Inflammatory macrophage treated with lipopolysaccharide for 4 hours (primary cell): ENCODE data around the gene NUDT6.

Source experiments
- DNase-seq: peaks from one replicate; pipeline ENCODE4 v3.0.0-alpha.2; 2020

NUDT6 gene

GRCh38 chr4:122912810-122913575, 9.4 kb downstream of the NUDT6 start:
- no peak for DNase-seq

- DNase-seq, result no peak
These were observed 10.8 kb downstream of the NUDT6 start for GRCh38 chr4:122911588-122911987.

GRCh38 chr4:122909683-122910082, 12.7 kb downstream of the NUDT6 start:
- DNase-seq, result no peak

GRCh38 chr4:122908223-122908622, 14.2 kb downstream of the NUDT6 start:
- DNase-seq, result no peak

- no peak for DNase-seq
These were observed 15.5 kb downstream of the NUDT6 start for GRCh38 chr4:122906859-122907305.

- DNase-seq, result no peak
These were observed 18.6 kb downstream of the NUDT6 start for GRCh38 chr4:122903766-122904288.

- no peak for DNase-seq
These were observed 21.0 kb downstream of the NUDT6 start for GRCh38 chr4:122901247-122902010.

GRCh38 chr4:122900314-122900713, 22.1 kb downstream of the NUDT6 start:
- no peak for DNase-seq

- no peak for DNase-seq
These were observed 22.7 kb downstream of the NUDT6 start for GRCh38 chr4:122899682-122900081.

- DNase-seq, result no peak
These were observed 23.8 kb downstream of the NUDT6 start for GRCh38 chr4:122898370-122899150.

- DNase-seq, result no peak
These were observed 26.1 kb downstream of the NUDT6 start for GRCh38 chr4:122896270-122896669.

- DNase-seq, result no peak
These were observed 26.9 kb downstream of the NUDT6 start for GRCh38 chr4:122895336-122895995.

GRCh38 chr4:122894827-122895226, 27.6 kb downstream of the NUDT6 start:
- DNase-seq, result no peak

GRCh38 chr4:122890147-122890795, 32.1 kb downstream of the NUDT6 start:
- no peak for DNase-seq

GRCh38 chr4:122889726-122890125, 32.7 kb downstream of the NUDT6 start:
- DNase-seq, result no peak

- no peak for DNase-seq
These were observed 37.9 kb downstream of the NUDT6 start for GRCh38 chr4:122884499-122884898.

- no peak for DNase-seq
These were observed 39.3 kb downstream of the NUDT6 start for GRCh38 chr4:122882857-122883735.

- DNase-seq, result no peak
These were observed 43.4 kb downstream of the NUDT6 start for GRCh38 chr4:122879001-122879400.

GRCh38 chr4:122876456-122876855, 45.9 kb downstream of the NUDT6 start:
- DNase-seq, result no peak

- no peak for DNase-seq
These were observed 46.4 kb downstream of the NUDT6 start for GRCh38 chr4:122875949-122876348.
